Neuronal stem cell (in vitro differentiated cells): ENCODE data around the gene ISM1.

Experiments
- DNase-seq: peaks from one replicate; pipeline ENCODE4 v3.0.0-alpha.2; 2013; ENCODE audit warnings: low spot score
- H2AFZ ChIP-seq: one replicate; pipeline ENCODE4 v1.6.1; 2013; ENCODE audit warnings: mild to moderate bottlenecking, low read length, inconsistent platforms
- H2AK5ac ChIP-seq: 2 replicates; pipeline ENCODE4 v1.6.1; 2013; ENCODE audit warnings: low read depth, mild to moderate bottlenecking, inconsistent platforms, low read length, moderate library complexity, mixed read lengths
- H2BK120ac ChIP-seq: 2 replicates; pipeline ENCODE4 v1.6.1; 2013; ENCODE audit warnings: low read depth, mild to moderate bottlenecking, inconsistent platforms, low read length, moderate library complexity, mixed read lengths
- H2BK12ac ChIP-seq: one replicate; pipeline ENCODE4 v1.6.1; 2013; ENCODE audit warnings: low read length, inconsistent platforms
- H2BK15ac ChIP-seq: 2 replicates; pipeline ENCODE4 v1.6.1; 2013; ENCODE audit warnings: mild to moderate bottlenecking, low read length, inconsistent platforms, mixed read lengths
- H2BK5ac ChIP-seq: one replicate; pipeline ENCODE4 v1.6.1; 2013; ENCODE audit warnings: inconsistent platforms, mild to moderate bottlenecking, low read length, moderate library complexity
- H3K14ac ChIP-seq: one replicate; pipeline ENCODE4 v1.6.1; 2013; ENCODE audit warnings: low read length, inconsistent platforms
- H3K18ac ChIP-seq: 2 replicates; pipeline ENCODE4 v1.6.1; 2013; ENCODE audit warnings: low read length, inconsistent platforms
- H3K23ac ChIP-seq: 2 replicates; pipeline ENCODE4 v1.6.1; 2013; ENCODE audit warnings: low read depth, mild to moderate bottlenecking, mixed read lengths, low read length, inconsistent platforms; ENCODE audit not compliant: poor library complexity
- H3K27ac ChIP-seq: replicated peaks from 3 replicates; pipeline ENCODE4 v1.5.1; 2013; ENCODE audit warnings: low read length, inconsistent platforms
- H3K27me3 ChIP-seq, 3 experiments: 2 replicates each; pipeline ENCODE4 v1.6.1; 2013; ENCODE audit warnings: low read length in 3 of 3, mild to moderate bottlenecking in 2 of 3, inconsistent platforms in 1 of 3, low read depth in 1 of 3, mixed read lengths in 1 of 3, moderate library complexity in 1 of 3; ENCODE audit not compliant: control insufficient read depth in 3 of 3, insufficient read depth in 3 of 3
- H3K36me3 ChIP-seq, 2 donors: replicated peaks in 1 of 2; 2 replicates each; pipeline ENCODE4 v1.6.1; 2013; ENCODE audit warnings: low read length in 2 of 2; ENCODE audit not compliant: control insufficient read depth in 2 of 2, insufficient read depth in 2 of 2
- H3K4ac ChIP-seq: 2 replicates; pipeline ENCODE4 v1.6.1; 2013; ENCODE audit warnings: inconsistent platforms, mild to moderate bottlenecking, low read length, moderate library complexity
- H3K4me1 ChIP-seq, 2 donors: 1 replicate in 1 of 2; 2 replicates in 1 of 2; pipeline ENCODE4 v1.6.1; 2013; ENCODE audit warnings: low read length in 2 of 2, low read depth in 1 of 2; ENCODE audit not compliant: control insufficient read depth in 2 of 2, insufficient read depth in 1 of 2
- H3K4me2 ChIP-seq: one replicate; pipeline ENCODE4 v1.6.1; 2013; ENCODE audit warnings: mild to moderate bottlenecking, low read length, inconsistent platforms; ENCODE audit not compliant: insufficient read depth, poor library complexity, severe bottlenecking
- H3K4me3 ChIP-seq, 2 donors: 2 replicates each; pipeline ENCODE4 v1.5.1; 2013; ENCODE audit warnings: low read length in 2 of 2, mild to moderate bottlenecking in 2 of 2, inconsistent platforms in 1 of 2, moderate library complexity in 1 of 2
- H3K79me1 ChIP-seq: one replicate; pipeline ENCODE4 v1.6.1; 2013; ENCODE audit warnings: low read depth, mild to moderate bottlenecking, inconsistent platforms, low read length, moderate library complexity
- H3K9ac ChIP-seq: one replicate; pipeline ENCODE4 v1.6.1; 2013; ENCODE audit warnings: mild to moderate bottlenecking, low read depth, low read length, inconsistent platforms; ENCODE audit not compliant: poor library complexity
- H3K9me3 ChIP-seq, 2 donors: replicated peaks in 1 of 2; 2 replicates each; pipeline versions ENCODE3 to v1.6.1; 2013; ENCODE audit warnings: low read length in 2 of 2, mild to moderate bottlenecking in 2 of 2, inconsistent platforms in 1 of 2, low read depth in 1 of 2, mixed read lengths in 1 of 2, moderate library complexity in 1 of 2; ENCODE audit not compliant: control insufficient read depth in 2 of 2, insufficient read depth in 1 of 2
- H4K8ac ChIP-seq: one replicate; pipeline ENCODE4 v1.6.1; 2013; ENCODE audit warnings: low read depth, mild to moderate bottlenecking, inconsistent platforms, low read length, moderate library complexity
- H4K91ac ChIP-seq: one replicate; pipeline ENCODE4 v1.6.1; 2013; ENCODE audit warnings: low read length, low read depth, mild to moderate bottlenecking, inconsistent platforms; ENCODE audit not compliant: poor library complexity
- WGBS, 2 donors: extraction: QIAGEN DNeasy Blood & Tissue Kit; methylation state at CpG; one replicate each; pipeline ENCODE4 v1.1.7; 2013; ENCODE audit warnings: missing lambda C conversion rate in 2 of 2, mixed read lengths in 1 of 2; ENCODE audit not compliant: insufficient read length in 2 of 2, insufficient replicate concordance in 1 of 2; ENCODE audit errors: extremely low coverage in 2 of 2; 5-methylcytosine and 5-hydroxymethylcytosine counted together

The ISM1 gene

GRCh38 chr20:13338999-13339411, 117.9 kb downstream of the ISM1 start:
- Histone ChIP-seq H2BK12ac (no peak overlapping the region), H2AK5ac (no peak overlapping the region), H3K9ac (no peak overlapping the region), H2AFZ (no peak overlapping the region), H4K8ac (no peak overlapping the region), H2BK5ac (no peak overlapping the region), H3K23ac (no peak overlapping the region), H3K4me2 (no peak overlapping the region), H3K27me3 (no peaks in the 10 kb centered on the region), H4K91ac (no peak overlapping the region), H2BK15ac (no peak overlapping the region), H3K79me1 (no peaks in the 10 kb centered on the region), H2BK120ac (no peak overlapping the region), H3K4me3 (no peak overlapping the region), H3K4me1 (no peaks in the 10 kb centered on the region), H3K9me3 (no peaks in the 10 kb centered on the region), H3K14ac (no peak overlapping the region), H3K36me3 (no peaks in the 10 kb centered on the region), H3K27ac (no peak overlapping the region), H3K4ac (no peak overlapping the region), H3K18ac (no peak overlapping the region)
- WGBS, 2 donors: no CpG with 5 or more reads among the region's 3 CpGs
- DNase-seq: no peak

GRCh38 chr20:13340088-13340487, 119.0 kb downstream of the ISM1 start:
- Histone ChIP-seq H3K4ac (no peak overlapping the region), H2BK120ac (no peak overlapping the region), H2BK15ac (no peak overlapping the region), H2AFZ (no peak overlapping the region), H3K79me1 (no peaks in the 10 kb centered on the region), H3K9me3 (no peaks in the 10 kb centered on the region), H2AK5ac (no peak overlapping the region), H3K14ac (no peak overlapping the region), H2BK12ac (no peak overlapping the region), H4K91ac (no peak overlapping the region), H3K9ac (no peak overlapping the region), H3K4me2 (no peak overlapping the region), H3K18ac (no peak overlapping the region), H4K8ac (no peak overlapping the region), H3K23ac (no peak overlapping the region), H3K4me3 (no peak overlapping the region), H3K36me3 (no peaks in the 10 kb centered on the region), H3K27ac (no peak overlapping the region), H3K27me3 (no peaks in the 10 kb centered on the region), H2BK5ac (no peak overlapping the region), H3K4me1 (no peaks in the 10 kb centered on the region)
- no CpG with 5 or more reads among the region's 2 CpGs for WGBS, 2 donors
- DNase-seq: no peak

- no peak for DNase-seq
- Histone ChIP-seq H3K14ac (no peak overlapping the region), H3K9me3 (no peaks in the 10 kb centered on the region), H2AFZ (no peak overlapping the region), H3K23ac (no peak overlapping the region), H3K9ac (no peak overlapping the region), H3K36me3 (no peaks in the 10 kb centered on the region), H3K4ac (no peak overlapping the region), H3K4me3 (no peak overlapping the region), H4K8ac (no peak overlapping the region), H3K79me1 (no peaks in the 10 kb centered on the region), H3K18ac (no peak overlapping the region), H3K27me3 (no peaks in the 10 kb centered on the region), H2BK5ac (no peak overlapping the region), H2BK120ac (no peak overlapping the region), H3K27ac (no peak overlapping the region), H2BK15ac (no peak overlapping the region), H2BK12ac (no peak overlapping the region), H3K4me2 (no peak overlapping the region), H2AK5ac (no peak overlapping the region), H4K91ac (no peak overlapping the region), H3K4me1 (no peaks in the 10 kb centered on the region)
- WGBS, 2 donors: no CpG with 5 or more reads among the region's 9 CpGs
Measured at GRCh38 chr20:13341737-13342393, 120.8 kb downstream of the ISM1 start.

- Histone ChIP-seq H3K27ac (no peak overlapping the region), H3K18ac (peak overlapping the region; percentile 63), H3K9ac (no peak overlapping the region), H2BK12ac (no peak overlapping the region), H3K4me2 (no peak overlapping the region), H3K27me3 (no peaks in the 10 kb centered on the region), H2AFZ (no peak overlapping the region), H3K9me3 (no peaks in the 10 kb centered on the region), H3K14ac (no peak overlapping the region), H2BK15ac (no peak overlapping the region), H4K8ac (no peak overlapping the region), H3K36me3 (no peaks in the 10 kb centered on the region), H2BK120ac (no peak overlapping the region), H3K4me3 (no peak overlapping the region), H3K4ac (no peak overlapping the region), H2BK5ac (no peak overlapping the region), H4K91ac (no peak overlapping the region), H3K4me1 (no peaks in the 10 kb centered on the region), H3K23ac (no peak overlapping the region), H2AK5ac (no peak overlapping the region), H3K79me1 (no peaks in the 10 kb centered on the region)
- no peak for DNase-seq
- WGBS, 2 donors: no CpG with 5 or more reads among the region's 12 CpGs
Measured at GRCh38 chr20:13342469-13343242, 121.6 kb downstream of the ISM1 start.
